Measurements from ENCODE around the gene ATXN1. TPM values are rescaled to one million over a fixed set of nuclear protein-coding genes. Genes with fewer than 3 reads are reported as not detected.

The ATXN1 gene
- total RNA-seq, 1 experiment from 2014 or later = 8.1 TPM

GRCh38 chr6:16326531-16326930, 434.7 kb downstream of the ATXN1 start (continued):
- TF ChIP-seq, protein P1, sequence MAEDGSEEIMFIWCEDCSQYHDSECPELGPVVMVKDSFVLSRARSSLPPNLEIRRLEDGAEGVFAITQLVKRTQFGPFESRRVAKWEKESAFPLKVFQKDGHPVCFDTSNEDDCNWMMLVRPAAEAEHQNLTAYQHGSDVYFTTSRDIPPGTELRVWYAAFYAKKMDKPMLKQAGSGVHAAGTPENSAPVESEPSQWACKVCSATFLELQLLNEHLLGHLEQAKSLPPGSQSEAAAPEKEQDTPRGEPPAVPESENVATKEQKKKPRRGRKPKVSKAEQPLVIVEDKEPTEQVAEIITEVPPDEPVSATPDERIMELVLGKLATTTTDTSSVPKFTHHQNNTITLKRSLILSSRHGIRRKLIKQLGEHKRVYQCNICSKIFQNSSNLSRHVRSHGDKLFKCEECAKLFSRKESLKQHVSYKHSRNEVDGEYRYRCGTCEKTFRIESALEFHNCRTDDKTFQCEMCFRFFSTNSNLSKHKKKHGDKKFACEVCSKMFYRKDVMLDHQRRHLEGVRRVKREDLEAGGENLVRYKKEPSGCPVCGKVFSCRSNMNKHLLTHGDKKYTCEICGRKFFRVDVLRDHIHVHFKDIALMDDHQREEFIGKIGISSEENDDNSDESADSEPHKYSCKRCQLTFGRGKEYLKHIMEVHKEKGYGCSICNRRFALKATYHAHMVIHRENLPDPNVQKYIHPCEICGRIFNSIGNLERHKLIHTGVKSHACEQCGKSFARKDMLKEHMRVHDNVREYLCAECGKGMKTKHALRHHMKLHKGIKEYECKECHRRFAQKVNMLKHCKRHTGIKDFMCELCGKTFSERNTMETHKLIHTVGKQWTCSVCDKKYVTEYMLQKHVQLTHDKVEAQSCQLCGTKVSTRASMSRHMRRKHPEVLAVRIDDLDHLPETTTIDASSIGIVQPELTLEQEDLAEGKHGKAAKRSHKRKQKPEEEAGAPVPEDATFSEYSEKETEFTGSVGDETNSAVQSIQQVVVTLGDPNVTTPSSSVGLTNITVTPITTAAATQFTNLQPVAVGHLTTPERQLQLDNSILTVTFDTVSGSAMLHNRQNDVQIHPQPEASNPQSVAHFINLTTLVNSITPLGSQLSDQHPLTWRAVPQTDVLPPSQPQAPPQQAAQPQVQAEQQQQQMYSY (CRISPR knock-in tag; IDR thresholded peaks at IDR 0.05) = no peak
- TF ChIP-seq GTF2I (CRISPR knock-in tag; conservative IDR thresholded peaks at IDR 0.05) = no peak
- TF ChIP-seq ZNF425 (CRISPR knock-in tag; conservative IDR thresholded peaks at IDR 0.05) = no peak
- no peak for TF ChIP-seq FOXK1 (CRISPR knock-in tag; IDR thresholded peaks at IDR 0.05)

- ChIA-PET POLR2A (no interaction called here), CTCF (interaction anchor here (0.9 to 2.1 kb wide), 4 partner anchors 7 to 85 kb away, joined by 3 to 9 read pairs (median 6); no protein-coding TSS in a partner anchor)
- H3K4me3 Mint-ChIP-seq = no peak overlapping the region
- peaks cover 6% of the 10 kb centered on the region for H3K36me3 Mint-ChIP-seq
- H3K4me1 Mint-ChIP-seq = peaks cover 36% of the 10 kb centered on the region
- ATAC-seq (peak; percentile 66), DNase-seq (ENCODE audit: low spot score) (no peak)
- peaks cover 7% of the 10 kb centered on the region for H3K9me3 Mint-ChIP-seq
- no peak overlapping the region for H3K27ac Mint-ChIP-seq
- H3K27me3 Mint-ChIP-seq (ENCODE audit: low read depth) = no peaks in the 10 kb centered on the region
- TF ChIP-seq MAX (CRISPR knock-in tag; IDR thresholded peaks at IDR 0.05) (no peak), PREB (CRISPR knock-in tag; IDR thresholded peaks at IDR 0.05; ENCODE audit: borderline replicate concordance) (no peak), ZNF281 (CRISPR knock-in tag; IDR thresholded peaks at IDR 0.05) (no peak), HMGA2 (CRISPR knock-in tag; IDR thresholded peaks at IDR 0.05) (no peak), FOXP4 (CRISPR knock-in tag; IDR thresholded peaks at IDR 0.05) (no peak), GTF2I (CRISPR knock-in tag; conservative IDR thresholded peaks at IDR 0.05) (no peak), SP1 (CRISPR knock-in tag; conservative IDR thresholded peaks at IDR 0.05) (no peak), OVOL2 (CRISPR knock-in tag; IDR thresholded peaks at IDR 0.05; ENCODE audit: borderline replicate concordance) (no peak), SMAD3 (CRISPR knock-in tag; IDR thresholded peaks at IDR 0.05; ENCODE audit: borderline replicate concordance) (no peak), ZNF671 (CRISPR knock-in tag; IDR thresholded peaks at IDR 0.05) (no peak), GRHL2 (CRISPR knock-in tag; IDR thresholded peaks at IDR 0.05; ENCODE audit: insufficient replicate concordance, severe bottlenecking) (no peak)
- TF ChIP-seq, protein P2, sequence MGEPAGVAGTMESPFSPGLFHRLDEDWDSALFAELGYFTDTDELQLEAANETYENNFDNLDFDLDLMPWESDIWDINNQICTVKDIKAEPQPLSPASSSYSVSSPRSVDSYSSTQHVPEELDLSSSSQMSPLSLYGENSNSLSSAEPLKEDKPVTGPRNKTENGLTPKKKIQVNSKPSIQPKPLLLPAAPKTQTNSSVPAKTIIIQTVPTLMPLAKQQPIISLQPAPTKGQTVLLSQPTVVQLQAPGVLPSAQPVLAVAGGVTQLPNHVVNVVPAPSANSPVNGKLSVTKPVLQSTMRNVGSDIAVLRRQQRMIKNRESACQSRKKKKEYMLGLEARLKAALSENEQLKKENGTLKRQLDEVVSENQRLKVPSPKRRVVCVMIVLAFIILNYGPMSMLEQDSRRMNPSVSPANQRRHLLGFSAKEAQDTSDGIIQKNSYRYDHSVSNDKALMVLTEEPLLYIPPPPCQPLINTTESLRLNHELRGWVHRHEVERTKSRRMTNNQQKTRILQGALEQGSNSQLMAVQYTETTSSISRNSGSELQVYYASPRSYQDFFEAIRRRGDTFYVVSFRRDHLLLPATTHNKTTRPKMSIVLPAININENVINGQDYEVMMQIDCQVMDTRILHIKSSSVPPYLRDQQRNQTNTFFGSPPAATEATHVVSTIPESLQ (CRISPR knock-in tag; IDR thresholded peaks at IDR 0.05) = no peak
- TF ChIP-seq, protein P3, sequence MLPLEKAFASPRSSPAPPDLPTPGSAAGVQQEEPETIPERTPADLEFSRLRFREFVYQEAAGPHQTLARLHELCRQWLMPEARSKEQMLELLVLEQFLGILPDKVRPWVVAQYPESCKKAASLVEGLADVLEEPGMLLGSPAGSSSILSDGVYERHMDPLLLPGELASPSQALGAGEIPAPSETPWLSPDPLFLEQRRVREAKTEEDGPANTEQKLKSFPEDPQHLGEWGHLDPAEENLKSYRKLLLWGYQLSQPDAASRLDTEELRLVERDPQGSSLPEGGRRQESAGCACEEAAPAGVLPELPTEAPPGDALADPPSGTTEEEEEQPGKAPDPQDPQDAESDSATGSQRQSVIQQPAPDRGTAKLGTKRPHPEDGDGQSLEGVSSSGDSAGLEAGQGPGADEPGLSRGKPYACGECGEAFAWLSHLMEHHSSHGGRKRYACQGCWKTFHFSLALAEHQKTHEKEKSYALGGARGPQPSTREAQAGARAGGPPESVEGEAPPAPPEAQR (CRISPR knock-in tag; IDR thresholded peaks at IDR 0.05) = no peak
These were observed 436.5 kb downstream of the ATXN1 start for GRCh38 chr6:16324606-16325225.

All from WTC11 (cell line).